Caco-2 (cell line): ENCODE measurements around the gene ASMTL. TPM values are rescaled to one million over a fixed set of nuclear protein-coding genes. Genes with fewer than 3 reads are reported as not detected.
A peak's percentile ranks its signal among the peaks of the same experiment; 100 is the strongest.
"Not testable (repeated sequence)": the region's sequence is repeated elsewhere in the genome, so short reads cannot be mapped to it uniquely, and the experiment has no call there.

ENCODE experiments used
- BruUV-seq: library from RNA; stranded (reverse); fragments of 400-500 nt; replicated peaks from 2 replicates; lab custom pipeline; 2021; lab: Mats Ljungman, UMichigan
- CTCF ChIA-PET: fragments of 300-600 bp; sonication (Branson Sonifier 250); formaldehyde crosslinking; loops from one replicate; lab custom pipeline; 2022; ENCODE audit warnings: antibody characterized with exemption; lab: Charles Lee
- POLR2A ChIA-PET: fragments of 300-600 bp; sonication (Branson Sonifier 250); formaldehyde crosslinking; loops from one replicate; lab custom pipeline; 2022; ENCODE audit warnings: antibody characterized with exemption; lab: Charles Lee
- DNase-seq, 2 experiments: peaks; one replicate each; pipeline versions ENCODE4 v3.0.0 to v3.0.0-alpha.2; 2020 to 2022
- H3K27me3 ChIP-seq: replicated peaks from 2 replicates; pipeline ENCODE4 v1.6.0; 2011; ENCODE audit warnings: low read length; ENCODE audit not compliant: control insufficient read depth, insufficient read depth
- H3K36me3 ChIP-seq: 2 replicates; pipeline ENCODE4 v1.5.1; 2011; ENCODE audit warnings: low read length; ENCODE audit not compliant: control insufficient read depth, insufficient read depth
- H3K4me1 ChIP-seq: fragments of 250-450 bp; sonication (Bioruptor Pico); 2 replicates; pipeline ENCODE4 v1.5.1; 2020; ENCODE audit warnings: mild to moderate bottlenecking
- H3K4me3 ChIP-seq: 2 replicates; pipeline ENCODE4 v1.5.1; 2011; ENCODE audit warnings: low read depth, mild to moderate bottlenecking, control low read depth, low read length
- H3K9me3 ChIP-seq: fragments of 250-450 bp; sonication (Bioruptor Pico); 2 replicates; pipeline ENCODE4 v1.5.1; 2020; ENCODE audit warnings: mild to moderate bottlenecking, moderate library complexity
- H3K27ac Mint-ChIP-seq: one replicate; pipeline ENCODE4 v1.8.0; 2022; ENCODE audit warnings: mixed read lengths; ENCODE audit not compliant: unreplicated experiment
- H3K27me3 Mint-ChIP-seq: one replicate; pipeline ENCODE4 v1.8.0; 2022; ENCODE audit warnings: mixed read lengths; ENCODE audit not compliant: insufficient read depth, unreplicated experiment
- H3K36me3 Mint-ChIP-seq: one replicate; pipeline ENCODE4 v1.8.0; 2022; ENCODE audit warnings: mild to moderate bottlenecking, mixed read lengths; ENCODE audit not compliant: insufficient read depth, unreplicated experiment
- H3K4me1 Mint-ChIP-seq: one replicate; pipeline ENCODE4 v1.8.0; 2022; ENCODE audit warnings: low read depth, mixed read lengths; ENCODE audit not compliant: unreplicated experiment
- H3K4me3 Mint-ChIP-seq: one replicate; pipeline ENCODE4 v1.8.0; 2022; ENCODE audit warnings: mild to moderate bottlenecking, moderate library complexity, mixed read lengths; ENCODE audit not compliant: unreplicated experiment
- H3K9me3 Mint-ChIP-seq: one replicate; pipeline ENCODE4 v1.8.0; 2022; ENCODE audit warnings: mixed read lengths; ENCODE audit not compliant: unreplicated experiment
- CTCF ChIP-seq, 2 experiments: fragments of 200-600 bp in 1 of 2; IDR thresholded peaks; 1 replicate in 1 of 2; 2 replicates in 1 of 2; pipeline versions ENCODE4 v1.5.1 to v1.8.0; 2011 to 2022; ENCODE audit warnings: antibody characterized with exemption in 1 of 2, control low read depth in 1 of 2, inconsistent platforms in 1 of 2, low read depth in 1 of 2, low read length in 1 of 2, mild to moderate bottlenecking in 1 of 2, moderate library complexity in 1 of 2; ENCODE audit not compliant: insufficient read depth in 1 of 2, severe bottlenecking in 1 of 2, unreplicated experiment in 1 of 2
- intact Hi-C: fragments of 100-400 bp; cut with micrococcal nuclease; formaldehyde crosslinking; loops from one replicate; pipeline ENCODE4 v1.10.0; 2022; ENCODE audit not compliant: unreplicated experiment
- total RNA-seq: library from RNA; stranded (reverse); gene quantifications from 2 replicates; pipeline ENCODE4 v1.2.3, GENCODE V29; 2022

ASMTL gene
- total RNA-seq, 1 experiment from 2014 or later: 17.4 TPM

GRCh38 chrX:1493412-1493811, 40.7 kb upstream of the ASMTL start:
- CTCF ChIA-PET: no interaction called here
- peaks cover 9% of the 10 kb centered on the region for H3K9me3 Mint-ChIP-seq
- Histone ChIP-seq H3K9me3 (no peaks in the 10 kb centered on the region), H3K36me3 (no peaks in the 10 kb centered on the region), H3K27me3 (no peaks in the 10 kb centered on the region), H3K4me3 (no peak overlapping the region), H3K4me1 (no peaks in the 10 kb centered on the region)
- H3K4me3 Mint-ChIP-seq: no peak overlapping the region
- POLR2A ChIA-PET: no interaction called here
- intact Hi-C loops: no loop called here
- no peaks in the 10 kb centered on the region for H3K27me3 Mint-ChIP-seq
- H3K27ac Mint-ChIP-seq: no peak overlapping the region
- H3K36me3 Mint-ChIP-seq: peaks cover 6% of the 10 kb centered on the region
- BruUV-seq: no TSS peak
- TF ChIP-seq CTCF (IDR thresholded peaks at IDR 0.05; ENCODE audit: insufficient read depth in 1 of 2, low read depth in 1 of 2, low read length in 1 of 2, severe bottlenecking in 1 of 2, unreplicated experiment in 1 of 2): no peak
- H3K4me1 Mint-ChIP-seq: no peaks in the 10 kb centered on the region
- DNase-seq: no peak

- BruUV-seq: no TSS peak
- H3K27ac Mint-ChIP-seq: no peak overlapping the region
- no peaks in the 10 kb centered on the region for H3K27me3 Mint-ChIP-seq
- no peak overlapping the region for H3K4me3 ChIP-seq
- ChIA-PET CTCF (no interaction called here), POLR2A (no interaction called here)
- H3K4me1 Mint-ChIP-seq: no peaks in the 10 kb centered on the region
- H3K4me1 ChIP-seq: no peaks in the 10 kb centered on the region
- H3K9me3 Mint-ChIP-seq: peaks cover 9% of the 10 kb centered on the region
- intact Hi-C loops: no loop called here
- H3K4me3 Mint-ChIP-seq: no peak overlapping the region
- DNase-seq: no peak
- peaks cover 6% of the 10 kb centered on the region for H3K36me3 Mint-ChIP-seq
- no peak for TF ChIP-seq CTCF (IDR thresholded peaks at IDR 0.05; ENCODE audit: insufficient read depth in 1 of 2, low read depth in 1 of 2, low read length in 1 of 2, severe bottlenecking in 1 of 2, unreplicated experiment in 1 of 2)
- no peaks in the 10 kb centered on the region for H3K27me3 ChIP-seq
- H3K9me3 ChIP-seq: no peaks in the 10 kb centered on the region
- no peaks in the 10 kb centered on the region for H3K36me3 ChIP-seq
Measured at GRCh38 chrX:1492421-1493012, 39.8 kb upstream of the ASMTL start.

- H3K27me3 Mint-ChIP-seq: no peaks in the 10 kb centered on the region
- no peaks in the 10 kb centered on the region for H3K27me3 ChIP-seq
- TF ChIP-seq CTCF (IDR thresholded peaks at IDR 0.05; ENCODE audit: insufficient read depth in 1 of 2, low read depth in 1 of 2, low read length in 1 of 2, severe bottlenecking in 1 of 2, unreplicated experiment in 1 of 2): no peak
- H3K4me1 ChIP-seq: no peaks in the 10 kb centered on the region
- ChIA-PET POLR2A (no interaction called here), CTCF (no interaction called here)
- no peaks in the 10 kb centered on the region for H3K4me1 Mint-ChIP-seq
- BruUV-seq: no TSS peak
- H3K4me3 ChIP-seq: no peak overlapping the region
- H3K27ac Mint-ChIP-seq: no peak overlapping the region
- intact Hi-C loops: no loop called here
- peaks cover 9% of the 10 kb centered on the region for H3K9me3 Mint-ChIP-seq
- H3K36me3 ChIP-seq: no peaks in the 10 kb centered on the region
- peak; percentile 43 to 64 for DNase-seq
- no peaks in the 10 kb centered on the region for H3K9me3 ChIP-seq
- peaks cover 6% of the 10 kb centered on the region for H3K36me3 Mint-ChIP-seq
- H3K4me3 Mint-ChIP-seq: no peak overlapping the region
Measured at GRCh38 chrX:1491851-1492349, 39.2 kb upstream of the ASMTL start.

- H3K27ac Mint-ChIP-seq, POLR2A ChIA-PET, H3K36me3 ChIP-seq, H3K4me3 Mint-ChIP-seq, H3K4me1 ChIP-seq, intact Hi-C loops, BruUV-seq, DNase-seq, H3K4me3 ChIP-seq, H3K4me1 Mint-ChIP-seq, H3K36me3 Mint-ChIP-seq, H3K9me3 Mint-ChIP-seq, H3K27me3 Mint-ChIP-seq, H3K27me3 ChIP-seq, H3K9me3 ChIP-seq, CTCF ChIA-PET: not testable (repeated sequence)
Measured at GRCh38 chrX:1491248-1491647, 38.5 kb upstream of the ASMTL start.

GRCh38 chrX:1490723-1491122, 38.0 kb upstream of the ASMTL start:
- BruUV-seq, H3K27me3 ChIP-seq, intact Hi-C loops, H3K4me1 ChIP-seq, CTCF ChIA-PET, H3K9me3 ChIP-seq, H3K27ac Mint-ChIP-seq, H3K4me3 ChIP-seq, H3K27me3 Mint-ChIP-seq, H3K36me3 ChIP-seq, H3K9me3 Mint-ChIP-seq, H3K4me1 Mint-ChIP-seq, POLR2A ChIA-PET, H3K4me3 Mint-ChIP-seq, H3K36me3 Mint-ChIP-seq, DNase-seq: not testable (repeated sequence)
